A549 treated with AZD9567 at 1 μM for 4 hours (cell line): ENCODE measurements around the gene TGOLN2. TPM values are rescaled to one million over a fixed set of nuclear protein-coding genes. Genes with fewer than 3 reads are reported as not detected.

Experiments
- total RNA-seq: library from RNA; stranded (reverse); fragments of 200-300 nt; extraction: Qiagen RNA extraction; gene quantifications from 5 replicates; pipeline ENCODE4 v1.2.3, GENCODE V29; 2022; ENCODE audit not compliant: insufficient read depth

Gene TGOLN2
- total RNA-seq, result 87.8 to 101 TPM (median 100 TPM) in 5 replicates

DNA sequence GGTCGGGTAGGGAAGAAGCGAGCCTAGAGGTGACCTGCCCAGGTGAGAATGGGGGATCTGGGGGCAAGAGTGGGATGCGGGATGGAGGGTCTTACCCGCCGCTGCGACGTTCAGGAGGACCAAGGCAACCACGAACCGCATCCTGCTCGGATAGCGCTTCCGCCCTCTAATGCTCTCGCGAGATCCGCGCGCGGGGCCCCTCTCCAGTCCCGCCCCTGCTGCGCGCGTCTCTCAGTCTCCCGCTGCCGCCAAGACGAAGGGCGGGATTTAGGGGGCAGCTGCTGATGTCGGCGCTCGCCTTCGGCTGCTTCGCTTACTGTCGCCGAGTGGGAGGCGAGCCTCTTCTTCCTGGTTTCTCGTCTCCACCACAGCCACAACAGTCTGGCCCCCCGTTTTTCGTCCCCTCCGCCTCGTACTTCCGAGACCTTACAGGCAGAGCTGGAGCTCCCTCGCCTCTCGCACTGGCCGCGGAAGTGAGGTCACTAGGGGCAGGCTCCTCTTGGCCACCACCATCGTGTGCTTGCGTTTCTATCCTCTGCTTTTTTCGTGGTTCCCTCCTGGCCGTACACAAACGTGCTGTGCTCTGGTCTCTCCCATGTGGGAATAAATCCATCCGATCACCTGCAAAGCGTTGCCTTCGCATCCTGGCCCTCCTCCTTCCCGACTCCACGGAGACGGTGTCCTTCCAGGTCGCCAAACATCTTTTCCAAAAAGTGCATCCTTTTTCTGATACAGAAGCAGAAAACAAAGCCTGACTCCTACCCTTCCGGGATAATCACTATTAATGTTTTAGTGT lies at the start of gene TGOLN2:
TGOLN2 (minus strand) TSS at position 168 of the 796 bp plus-strand sequence; CDS start at position 141, 27 bp downstream.

GRCh38 chr2:85354286-85355072 lies 26.7 kb upstream of the TGOLN2 start, which contains the start of the genes ELMOD3 and RETSAT:
Gene ELMOD3, plus strand, starts transcription at chr2:85354769. Its CDS starts 2,430 bp downstream, at chr2:85357199.
Gene RETSAT, minus strand, starts transcription at chr2:85354528. Its CDS starts 21 bp downstream, at chr2:85354507.

Other genes with a start within 250 kb of the TGOLN2 start
- gene TCF7L1, start 194.6 kb downstream of the TGOLN2 start, total RNA-seq, result 5.9 to 10.4 TPM (median 9.3 TPM) in 5 replicates
- 60.5 to 64.7 TPM (median 62.8 TPM) in 5 replicates for gene RETSAT, start 26.5 kb upstream of the TGOLN2 start, total RNA-seq
- 10.1 to 11.7 TPM (median 10.6 TPM) in 5 replicates for gene ELMOD3, start 26.8 kb upstream of the TGOLN2 start, total RNA-seq
- 78.5 to 119 TPM (median 92.0 TPM) in 5 replicates for gene CAPG, start 82.4 kb upstream of the TGOLN2 start, total RNA-seq
- gene SH2D6, start 90.7 kb upstream of the TGOLN2 start, total RNA-seq, result 0.52 to 0.85 TPM (median 0.70 TPM) in 4 of 5 replicates, not detected in the other
- 546 to 642 TPM (median 577 TPM) in 5 replicates for gene MAT2A, start 211.2 kb upstream of the TGOLN2 start, total RNA-seq
- gene GGCX, start 233.5 kb upstream of the TGOLN2 start, total RNA-seq, result 37.0 to 44.7 TPM (median 43.0 TPM) in 5 replicates
- gene VAMP8, start 249.6 kb upstream of the TGOLN2 start, total RNA-seq, result 13.3 to 18.8 TPM (median 17.4 TPM) in 5 replicates